Fibroblast of skin of right biceps (primary cell): ENCODE results near the gene COL1A2.

Experiments
- DNase-seq: peaks from one replicate; pipeline ENCODE4 v3.0.0-alpha.2; 2013

Gene COL1A2

DNA sequence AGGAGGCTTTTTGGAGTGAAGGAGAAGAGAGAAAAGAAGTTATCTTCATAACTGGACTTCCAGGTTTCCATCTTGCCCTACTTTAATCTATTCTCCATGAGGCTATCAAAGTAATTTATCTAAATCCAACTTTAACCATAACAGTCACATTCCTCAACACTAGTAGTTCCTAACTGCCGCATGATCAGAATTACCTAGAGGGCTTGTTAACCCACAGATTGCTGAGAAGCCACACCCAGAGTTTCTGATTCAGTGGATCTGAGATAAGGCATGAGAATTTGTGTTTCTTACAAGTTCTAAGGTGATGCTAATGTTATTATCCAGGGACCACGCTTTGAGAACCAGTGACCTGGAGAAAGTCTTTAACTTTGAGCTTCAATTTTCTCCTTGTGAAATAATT lies 8.3 kb upstream of the COL1A2 start:
- DNase-seq = no peak

DNA sequence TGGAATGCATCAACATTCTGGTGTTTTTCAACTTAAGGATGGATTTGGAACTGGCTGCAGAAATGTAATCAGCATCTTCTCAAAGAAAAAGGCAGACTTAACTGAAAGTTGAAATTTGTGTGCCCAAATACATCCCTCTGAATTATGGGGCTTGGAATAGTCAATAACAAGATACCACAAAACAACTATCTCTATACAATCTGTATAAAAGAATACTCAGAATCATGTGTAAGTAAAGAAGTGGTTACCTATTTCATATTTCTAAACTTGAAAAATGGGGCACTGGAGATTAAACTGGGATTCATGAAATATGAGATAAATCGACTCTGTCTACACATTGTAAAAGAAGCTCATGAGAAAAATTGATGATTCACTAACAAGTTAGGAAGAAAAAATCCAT lies 6.2 kb upstream of the COL1A2 start:
- DNase-seq = no peak

DNA sequence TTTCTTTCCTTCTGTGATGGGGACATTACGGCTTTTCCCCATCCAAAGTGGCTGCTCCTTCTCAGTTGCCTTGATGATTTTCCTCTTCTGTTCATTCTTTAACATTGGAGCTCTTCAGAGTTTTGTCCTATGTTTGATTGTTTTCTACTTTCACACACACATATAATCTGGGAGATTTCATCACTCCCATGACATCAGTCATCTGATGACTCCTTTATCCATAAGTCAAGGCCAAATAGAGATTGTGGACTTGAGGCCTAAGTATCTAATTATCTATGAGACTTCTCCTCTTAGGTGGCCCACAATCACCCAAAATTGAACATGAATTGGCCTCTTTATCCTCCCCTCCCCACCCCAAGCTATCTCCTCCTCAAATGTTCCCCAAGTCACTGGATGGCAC lies 5.3 kb upstream of the COL1A2 start:
- peak; percentile 24 for DNase-seq

DNA sequence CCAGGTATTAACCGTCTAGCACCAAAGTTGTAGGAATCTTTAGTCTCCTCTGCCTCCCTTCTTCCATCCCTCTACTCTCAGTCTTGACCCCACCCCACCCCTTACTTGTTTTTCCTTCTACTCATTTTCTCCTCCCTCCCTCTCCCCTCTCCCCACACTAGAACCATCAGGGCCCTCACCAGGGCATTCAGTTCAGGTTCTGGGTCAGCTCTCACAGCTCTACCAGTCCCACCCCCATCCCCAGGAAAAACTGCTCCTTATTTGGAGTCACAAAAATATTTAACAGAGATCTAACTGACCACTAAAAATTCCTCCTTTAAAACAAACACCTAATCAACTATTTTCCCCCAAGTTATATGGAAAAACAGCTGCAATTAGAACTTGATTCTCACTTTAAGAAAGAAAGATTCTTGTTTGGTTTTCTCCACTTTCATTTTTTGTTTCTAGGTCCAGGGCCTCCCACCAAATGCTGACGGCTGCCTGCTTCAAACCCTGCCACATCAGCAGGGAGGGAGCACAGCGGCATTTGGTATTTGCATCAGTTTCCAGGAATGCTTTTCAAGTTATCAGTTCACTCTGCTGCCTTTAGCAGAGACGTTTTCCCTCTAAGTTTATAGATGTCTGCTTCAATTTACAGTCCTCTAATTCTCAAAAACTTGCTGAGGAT lies 2.8 kb upstream of the COL1A2 start:
- peak; percentile 92 for DNase-seq

DNA sequence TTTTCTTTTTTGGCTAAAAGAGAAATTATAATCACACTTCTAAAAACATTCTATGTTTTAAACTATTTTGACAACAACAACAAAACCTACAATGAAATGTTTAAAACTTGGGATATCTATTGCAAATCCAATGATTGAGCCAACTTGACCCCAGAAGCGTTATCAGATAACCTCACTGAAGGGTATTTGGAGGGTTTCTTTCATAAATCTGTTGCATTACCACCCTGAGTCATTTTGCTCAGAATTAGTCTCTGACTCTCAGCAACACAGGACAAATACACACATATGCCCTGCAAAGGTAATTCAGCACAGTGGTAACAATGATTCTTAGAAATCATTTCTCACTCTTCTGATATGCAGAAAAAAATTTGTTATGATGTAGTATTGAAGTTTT lies 2.3 kb upstream of the COL1A2 start:
- peak; percentile 46 for DNase-seq

DNA sequence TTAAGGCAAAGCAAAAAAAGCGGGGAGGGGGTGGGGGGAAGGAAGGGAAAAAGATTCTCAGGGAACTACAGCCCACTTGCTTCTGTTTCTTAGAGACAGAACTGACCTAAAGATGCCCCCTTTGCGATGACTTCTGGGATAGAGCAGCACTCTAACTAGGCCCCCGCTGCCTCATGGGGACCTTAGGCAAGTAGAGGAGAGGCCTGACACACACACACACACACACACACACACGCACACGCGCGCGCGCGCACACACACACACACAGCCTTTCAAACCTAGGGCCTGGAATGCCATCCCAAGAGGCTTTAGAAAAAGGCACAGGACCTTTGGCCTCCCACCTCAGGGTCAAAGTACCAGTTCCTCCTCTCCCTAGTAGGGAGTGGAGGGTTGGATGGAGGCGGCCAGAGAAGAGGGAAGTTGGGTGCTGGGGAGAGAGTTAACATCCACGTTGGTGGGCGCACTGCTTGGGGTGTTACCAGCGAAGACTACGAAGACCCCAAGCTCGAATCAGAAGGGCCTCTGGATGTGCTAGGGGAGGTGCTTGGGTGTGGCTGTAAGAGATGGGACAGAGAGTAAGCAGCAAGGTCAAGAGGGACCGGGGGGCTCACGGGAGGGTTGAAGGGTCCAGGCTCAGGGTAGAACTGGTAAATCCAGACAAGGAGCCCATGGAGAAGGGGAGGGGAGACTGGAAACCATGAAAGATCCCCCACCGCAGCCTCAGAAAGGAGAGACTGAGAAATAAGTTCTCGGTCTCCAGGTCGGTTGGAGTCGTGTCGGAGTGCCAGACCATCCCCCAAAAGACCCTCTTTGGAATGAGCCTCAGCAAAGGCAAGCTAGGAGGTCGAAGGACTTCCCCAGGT lies 1.2 kb upstream of the COL1A2 start:
- peak; percentile 83 for DNase-seq

DNA sequence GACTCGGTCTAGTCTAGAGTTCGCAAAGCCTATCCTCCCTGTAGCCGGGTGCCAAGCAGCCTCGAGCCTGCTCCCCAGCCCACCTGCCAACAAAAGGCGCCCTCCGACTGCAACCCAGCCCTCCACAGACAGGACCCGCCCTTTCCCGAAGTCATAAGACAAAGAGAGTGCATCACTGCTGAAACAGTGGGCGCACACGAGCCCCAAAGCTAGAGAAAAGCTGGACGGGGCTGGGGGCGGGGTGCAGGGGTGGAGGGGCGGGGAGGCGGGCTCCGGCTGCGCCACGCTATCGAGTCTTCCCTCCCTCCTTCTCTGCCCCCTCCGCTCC lies 622 bp upstream of the COL1A2 start:
- peak; percentile 92 for DNase-seq

DNA sequence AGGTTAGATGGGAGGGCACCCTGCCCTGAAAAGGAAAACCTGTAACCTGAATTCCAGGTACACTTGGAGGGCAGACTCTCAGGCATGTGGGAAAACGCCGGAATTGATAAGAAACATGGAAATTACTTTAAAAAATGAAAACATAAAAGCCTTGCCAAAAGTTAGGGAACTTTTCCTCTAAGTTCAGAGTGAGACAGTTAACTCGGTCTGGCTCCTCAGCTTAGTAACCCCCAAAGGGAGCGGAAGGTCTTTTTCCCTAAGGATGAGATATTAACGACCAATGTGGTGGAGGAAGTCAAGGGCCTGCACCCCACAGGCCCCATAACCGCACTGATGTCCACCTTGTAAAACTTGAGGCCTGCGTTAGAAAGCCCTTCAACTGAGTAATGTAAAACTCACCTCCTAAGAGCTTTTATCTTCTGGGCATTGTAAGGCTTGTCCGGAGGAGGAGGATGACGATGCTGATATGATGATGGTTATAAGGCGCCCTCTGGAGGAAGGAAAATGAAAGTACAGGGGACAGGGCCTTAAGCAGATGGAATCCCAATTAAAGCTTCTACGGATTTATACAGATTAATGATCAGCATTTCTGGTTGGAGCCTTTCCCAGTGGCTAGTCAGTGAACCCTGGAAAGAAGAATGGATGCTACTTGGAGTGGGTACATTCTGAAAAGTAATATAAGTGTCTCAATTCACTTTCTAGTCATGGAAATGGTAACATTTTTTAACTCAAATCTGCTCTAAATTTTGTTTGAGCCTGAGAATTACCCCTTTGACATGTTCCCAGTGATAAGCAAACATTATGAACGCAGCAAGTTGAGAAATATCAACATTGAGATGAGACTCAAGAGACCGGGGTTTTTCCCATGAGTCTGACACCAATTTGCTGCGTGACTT lies 694 bp downstream of the COL1A2 start:
- DNase-seq = peak; percentile 87

DNA sequence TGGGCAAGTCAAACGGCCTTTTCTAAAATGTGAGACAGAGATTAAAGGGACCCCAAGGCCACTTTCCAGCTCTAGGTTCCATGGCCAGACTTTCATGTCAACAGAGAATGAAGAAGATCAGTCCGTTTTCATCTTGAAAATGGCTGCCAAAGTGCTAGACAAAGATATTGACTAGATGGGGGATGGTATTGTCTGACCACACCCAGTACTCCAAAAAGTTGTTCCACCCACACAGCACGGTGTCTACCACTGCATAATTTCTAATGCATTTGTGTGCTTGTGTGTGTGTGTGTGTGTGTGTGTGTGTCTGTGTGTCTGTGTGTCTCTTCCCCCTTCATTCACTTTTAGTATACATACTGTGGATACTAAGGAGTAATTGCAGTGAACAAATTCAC lies 1.3 kb downstream of the COL1A2 start:
- peak; percentile 89 for DNase-seq

DNA sequence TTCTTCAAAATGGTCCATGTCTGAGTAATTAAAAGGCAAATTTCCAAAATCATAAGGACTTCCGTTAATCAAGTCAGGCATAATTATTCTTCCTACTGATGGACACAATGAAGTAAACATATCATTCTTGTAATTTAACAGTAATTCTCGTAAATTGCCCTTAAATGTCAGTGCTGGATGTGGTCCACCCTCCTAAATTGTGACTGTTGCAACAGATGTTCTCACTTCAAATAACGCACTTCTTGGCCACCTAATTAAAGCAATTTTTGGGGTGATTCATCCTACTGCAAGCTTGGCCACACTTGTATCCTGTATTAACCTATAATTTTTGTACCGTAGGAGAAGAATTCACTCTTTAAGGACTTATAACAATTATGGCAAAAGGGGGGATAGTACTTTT lies 1.9 kb downstream of the COL1A2 start:
- DNase-seq = peak; percentile 77

DNA sequence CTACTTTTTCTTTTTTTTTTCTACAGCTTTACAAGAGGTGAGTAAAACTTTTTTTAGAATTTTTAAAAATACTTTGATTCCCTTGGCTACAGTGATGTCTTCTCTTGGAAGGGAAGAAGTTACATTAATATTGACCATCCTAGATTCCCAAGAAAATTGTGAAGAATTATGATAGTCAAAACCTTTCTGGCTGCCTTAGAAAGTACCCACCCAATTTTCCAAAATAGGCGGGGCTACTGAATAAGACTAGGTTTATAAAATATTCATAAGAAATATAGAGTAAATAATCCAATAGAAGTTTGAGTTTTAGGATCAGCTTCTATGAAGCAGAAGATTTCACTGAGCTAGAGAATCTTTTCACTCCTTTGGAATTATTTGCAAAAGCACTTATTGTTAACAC lies 3.0 kb downstream of the COL1A2 start:
- DNase-seq = peak; percentile 40

DNA sequence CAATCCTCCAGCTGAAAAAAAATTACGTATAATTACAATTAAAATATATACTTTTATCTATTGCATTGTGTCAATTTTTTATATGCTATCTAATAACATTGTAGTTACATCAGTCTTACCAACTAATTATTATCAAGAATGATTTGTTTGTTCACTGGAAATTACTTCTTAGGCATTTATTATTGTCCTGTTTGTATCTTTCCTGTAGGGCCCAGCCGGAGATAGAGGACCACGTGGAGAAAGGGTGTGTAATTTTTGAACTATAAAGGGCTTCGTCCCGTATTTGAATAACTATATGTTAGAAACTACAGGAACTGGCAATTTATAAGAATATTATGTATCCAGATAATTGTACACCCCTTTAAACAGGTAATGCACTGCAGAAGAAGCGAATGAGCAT lies 4.1 kb downstream of the COL1A2 start:
- no peak for DNase-seq

DNA sequence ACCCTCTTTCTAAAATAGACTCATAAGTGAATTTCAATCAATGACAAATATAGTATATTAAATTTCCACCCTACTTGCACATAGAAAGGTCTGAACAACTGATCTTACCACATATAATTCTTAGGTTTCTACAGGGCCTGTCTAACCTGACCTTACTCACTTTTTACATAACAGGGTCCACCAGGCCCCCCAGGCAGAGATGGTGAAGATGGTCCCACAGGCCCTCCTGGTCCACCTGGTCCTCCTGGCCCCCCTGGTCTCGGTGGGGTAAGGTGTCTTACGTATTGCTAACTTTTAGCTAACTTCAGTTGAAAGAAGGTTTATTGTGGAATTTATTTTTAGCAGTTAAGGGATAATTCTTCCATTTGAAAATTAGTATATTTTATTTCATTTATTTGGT lies 5.3 kb downstream of the COL1A2 start:
- peak; percentile 64 for DNase-seq

DNA sequence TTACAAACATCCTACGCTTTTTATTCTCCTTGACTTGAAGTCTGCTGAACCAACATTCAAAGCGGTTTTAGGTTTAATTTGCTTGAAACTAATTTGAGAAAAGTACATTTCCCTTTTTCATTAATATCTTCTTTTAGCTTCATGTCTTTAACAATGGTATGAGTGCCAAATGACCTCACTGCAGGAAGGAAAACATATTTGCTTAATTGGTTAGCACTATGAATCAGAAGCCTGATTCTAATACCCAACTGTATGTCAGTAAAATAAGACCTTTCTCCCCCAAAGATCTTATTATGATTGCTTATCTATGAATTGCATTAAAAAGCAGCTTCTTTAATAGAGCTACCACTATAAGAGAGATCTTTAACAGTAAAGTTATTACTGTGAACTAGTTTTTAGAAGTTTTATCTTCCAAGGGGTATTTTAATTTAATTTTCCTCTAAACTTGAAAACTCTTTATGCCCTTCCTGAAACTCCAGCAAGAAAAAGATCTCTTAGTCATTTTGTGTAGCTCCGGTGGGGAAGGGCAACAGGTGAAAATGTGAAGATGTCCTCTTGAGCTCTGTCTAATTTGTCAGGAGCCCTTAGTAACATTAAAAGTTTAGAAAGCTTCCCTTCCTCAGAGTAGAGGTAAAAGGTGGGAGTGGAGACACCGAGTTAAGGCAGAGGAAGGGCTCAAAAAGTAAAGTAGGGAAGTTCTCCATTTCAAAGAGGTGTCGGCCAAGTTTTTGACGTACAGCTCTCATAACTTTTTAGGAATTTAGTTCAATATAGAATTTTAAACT lies 6.1 kb downstream of the COL1A2 start:
- no peak for DNase-seq

DNA sequence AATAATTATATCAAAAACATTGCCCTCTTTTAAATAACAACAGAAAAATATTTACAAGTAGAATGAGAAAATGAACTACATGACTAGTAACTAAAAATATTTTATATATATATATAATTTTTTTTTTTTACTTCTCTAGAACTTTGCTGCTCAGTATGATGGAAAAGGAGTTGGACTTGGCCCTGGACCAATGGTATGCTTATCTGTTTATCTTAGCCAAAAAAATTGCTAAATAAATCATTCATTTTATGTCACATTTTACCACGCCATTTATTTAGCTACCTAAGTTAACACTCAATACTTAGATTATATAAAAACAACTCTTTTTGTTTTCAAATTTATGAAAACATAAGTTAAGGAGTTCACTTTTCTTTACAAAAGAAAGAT lies 6.7 kb downstream of the COL1A2 start:
- DNase-seq = no peak

DNA sequence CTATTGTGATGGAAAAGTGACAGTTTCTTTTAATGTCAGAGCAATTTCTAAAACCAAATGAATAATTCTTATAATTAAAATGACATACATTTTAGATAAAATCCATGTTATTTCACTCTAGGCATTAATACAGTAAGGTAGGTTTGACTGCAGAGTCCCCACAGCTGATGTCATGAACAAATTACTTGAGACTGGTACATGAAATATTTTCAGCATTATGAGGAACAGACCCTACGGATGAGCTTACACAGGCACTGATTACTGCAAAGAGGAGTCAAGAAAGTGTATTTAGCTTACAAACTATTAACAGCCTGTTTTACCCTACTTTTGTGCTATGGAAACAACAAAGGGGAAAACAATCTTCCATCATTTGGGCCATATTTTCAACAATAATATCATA lies 8.9 kb downstream of the COL1A2 start:
- peak; percentile 48 for DNase-seq

DNA sequence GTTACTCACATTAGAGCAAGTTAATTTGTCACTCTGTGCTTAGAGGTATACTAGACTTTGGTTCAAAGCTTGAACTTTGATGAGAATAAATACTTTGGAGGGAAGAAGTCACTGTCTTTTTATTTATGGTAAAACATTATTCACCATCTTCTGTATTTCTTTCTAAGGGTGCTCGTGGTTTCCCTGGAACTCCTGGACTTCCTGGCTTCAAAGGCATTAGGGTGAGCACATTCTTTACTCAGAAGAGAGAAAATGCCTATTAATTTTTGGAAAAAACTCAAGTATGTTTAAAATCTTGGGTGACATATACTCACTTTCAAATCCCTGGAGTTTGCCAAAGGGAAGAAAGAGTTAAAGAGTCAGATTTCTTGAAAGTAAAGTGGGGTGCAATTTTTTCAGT lies 10.8 kb downstream of the COL1A2 start:
- DNase-seq = peak; percentile 74

DNA sequence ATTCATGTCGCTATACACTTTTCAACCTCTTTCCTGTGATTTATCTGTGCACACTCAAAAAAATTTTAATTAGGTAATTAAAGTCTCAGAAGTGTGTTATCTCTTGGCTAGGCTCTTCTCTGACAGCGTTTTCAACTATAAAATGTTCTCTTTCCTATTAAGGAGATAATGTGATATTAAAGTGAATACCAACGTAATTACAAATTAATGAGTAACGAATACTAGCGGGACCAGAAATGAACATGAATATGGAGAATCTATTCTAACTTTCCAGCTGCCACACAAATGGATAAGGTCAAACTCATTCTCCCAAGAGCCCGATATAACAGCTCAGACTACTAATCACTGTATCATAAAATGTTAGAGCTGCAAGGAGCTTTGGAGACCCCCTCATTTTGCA lies 12.0 kb downstream of the COL1A2 start:
- DNase-seq = peak; percentile 19

DNA sequence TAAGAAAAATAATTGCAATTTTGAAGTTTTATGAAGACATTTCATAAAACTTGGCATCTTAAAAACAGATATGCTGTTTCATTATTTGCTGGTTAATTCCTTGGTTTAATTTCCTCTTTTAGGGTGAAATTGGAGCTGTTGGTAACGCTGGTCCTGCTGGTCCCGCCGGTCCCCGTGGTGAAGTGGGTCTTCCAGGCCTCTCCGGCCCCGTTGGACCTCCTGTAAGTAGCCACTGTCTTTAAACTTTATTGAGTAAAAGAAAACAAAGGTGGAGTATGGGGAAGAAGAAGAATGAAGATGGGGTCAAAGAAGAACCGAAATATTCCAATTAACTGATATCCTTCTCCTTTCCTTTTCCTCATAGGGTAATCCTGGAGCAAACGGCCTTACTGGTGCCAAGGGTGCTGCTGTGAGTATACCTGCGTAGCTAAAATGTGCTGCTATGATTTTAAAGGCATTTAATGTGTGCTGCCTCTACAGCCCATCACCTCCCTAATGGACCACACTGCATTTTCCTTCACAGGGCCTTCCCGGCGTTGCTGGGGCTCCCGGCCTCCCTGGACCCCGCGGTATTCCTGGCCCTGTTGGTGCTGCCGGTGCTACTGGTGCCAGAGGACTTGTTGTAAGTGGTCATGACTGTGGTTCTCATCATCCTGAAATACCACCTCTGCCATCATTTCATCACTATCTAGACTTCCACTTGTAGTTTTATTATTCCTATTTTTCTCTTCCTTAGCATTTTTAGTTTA lies 14.7 kb downstream of the COL1A2 start:
- peak; percentile 38 for DNase-seq

DNA sequence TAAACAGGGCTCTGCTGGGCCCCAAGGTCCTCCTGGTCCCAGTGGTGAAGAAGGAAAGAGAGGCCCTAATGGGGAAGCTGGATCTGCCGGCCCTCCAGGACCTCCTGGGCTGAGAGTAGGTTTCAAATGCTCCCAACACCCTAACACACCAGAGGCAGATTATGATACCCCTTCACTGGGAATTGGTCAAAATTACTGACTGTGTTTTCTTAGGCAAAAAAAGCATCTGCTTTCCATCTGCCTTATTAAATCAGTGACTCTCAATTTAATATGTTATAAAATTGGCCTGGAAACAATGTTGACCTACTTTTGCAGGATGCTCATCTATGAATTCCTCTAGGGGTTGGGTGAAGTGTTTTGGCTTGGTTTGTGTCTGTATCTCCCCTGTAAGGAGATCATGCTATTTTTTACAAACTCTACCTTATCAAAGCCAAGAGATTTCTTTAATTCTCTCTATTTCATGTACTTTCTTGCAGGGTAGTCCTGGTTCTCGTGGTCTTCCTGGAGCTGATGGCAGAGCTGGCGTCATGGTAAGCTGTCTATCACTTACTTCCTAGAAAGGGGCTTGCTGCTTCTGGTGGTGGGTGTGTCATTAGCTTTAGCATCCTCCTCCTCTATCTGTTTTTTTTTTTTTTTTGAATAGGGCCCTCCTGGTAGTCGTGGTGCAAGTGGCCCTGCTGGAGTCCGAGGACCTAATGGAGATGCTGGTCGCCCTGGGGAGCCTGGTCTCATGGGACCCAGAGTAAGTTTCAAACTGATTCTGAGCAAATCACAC lies 15.9 kb downstream of the COL1A2 start:
- peak; percentile 56 for DNase-seq

DNA sequence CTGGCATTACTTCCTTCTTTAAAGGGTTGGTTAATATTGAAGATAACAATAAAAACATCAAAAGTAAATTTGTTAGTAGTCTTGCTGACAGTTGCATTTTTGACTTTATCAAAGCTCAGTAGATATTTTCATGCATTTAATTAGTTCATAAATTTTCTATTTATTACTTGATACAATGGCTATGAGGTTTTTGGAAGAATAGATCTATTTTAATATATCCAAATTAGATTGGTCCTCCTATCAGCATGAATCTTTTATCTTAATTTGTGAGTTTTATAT lies 16.4 kb downstream of the COL1A2 start:
- no peak for DNase-seq
